ENCODE data around the gene GPHN. TPM values are rescaled to one million over a fixed set of nuclear protein-coding genes. Genes with fewer than 3 reads are reported as not detected.

GPHN gene
- total RNA-seq, 1 experiment from 2014 or later: 18.1 TPM

- ChIA-PET CTCF (no interaction called here), POLR2A (no interaction called here)
- Mint-ChIP-seq H3K4me3 (no peak overlapping the region), H3K4me1 (no peaks in the 10 kb centered on the region), H3K9me3 (peaks cover 55% of the 10 kb centered on the region), H3K27ac (no peak overlapping the region), H3K36me3 (peaks cover 54% of the 10 kb centered on the region), H3K27me3 (ENCODE audit: low read depth) (peaks cover 5% of the 10 kb centered on the region; the same call in 1 of the 2 replicates)
- DNase-seq (ENCODE audit: low spot score) (no peak), ATAC-seq (no peak)
- no peak for TF ChIP-seq ARID4B (CRISPR knock-in tag; IDR thresholded peaks at IDR 0.05; ENCODE audit: borderline replicate concordance)
- no peak for TF ChIP-seq NR2C2 (CRISPR knock-in tag; IDR thresholded peaks at IDR 0.05)
- no peak for TF ChIP-seq GABPB1 (CRISPR knock-in tag; IDR thresholded peaks at IDR 0.05)
- no peak for TF ChIP-seq CBFB (CRISPR knock-in tag; IDR thresholded peaks at IDR 0.05; ENCODE audit: low read depth)
- no peak for TF ChIP-seq SMAD4 (CRISPR knock-in tag; IDR thresholded peaks at IDR 0.05)
- no peak for TF ChIP-seq ZNF416 (CRISPR knock-in tag; IDR thresholded peaks at IDR 0.05)
- TF ChIP-seq HMGA2 (CRISPR knock-in tag; IDR thresholded peaks at IDR 0.05): no peak
- TF ChIP-seq MLX (CRISPR knock-in tag; IDR thresholded peaks at IDR 0.05): no peak
- TF ChIP-seq ATF2 (CRISPR knock-in tag; IDR thresholded peaks at IDR 0.05; ENCODE audit: borderline replicate concordance, low read depth): no peak
- TF ChIP-seq TP53 (CRISPR knock-in tag; IDR thresholded peaks at IDR 0.05): no peak
- TF ChIP-seq CTCF (IDR thresholded peaks at IDR 0.05): no peak
- no peak for TF ChIP-seq CDX4 (CRISPR knock-in tag; IDR thresholded peaks at IDR 0.05; ENCODE audit: borderline replicate concordance)
- TF ChIP-seq NFATC4 (CRISPR knock-in tag; IDR thresholded peaks at IDR 0.05): no peak
- TF ChIP-seq ERG (CRISPR knock-in tag; IDR thresholded peaks at IDR 0.05): no peak
- TF ChIP-seq STAT6 (CRISPR knock-in tag; conservative IDR thresholded peaks at IDR 0.05; ENCODE audit: low read depth): no peak
- TF ChIP-seq FOXJ3 (CRISPR knock-in tag; IDR thresholded peaks at IDR 0.05; ENCODE audit: borderline replicate concordance): no peak
- TF ChIP-seq ETV6 (CRISPR knock-in tag; IDR thresholded peaks at IDR 0.05): no peak
- no peak for TF ChIP-seq USF1 (CRISPR knock-in tag; IDR thresholded peaks at IDR 0.05)
Measured at GRCh38 chr14:67056684-67057083, 548.7 kb downstream of the GPHN start.
